ENCODE measurements around the gene PPIG. TPM values are rescaled to one million over a fixed set of nuclear protein-coding genes. Genes with fewer than 3 reads are reported as not detected.
"Not testable (repeated sequence)": the region's sequence is repeated elsewhere in the genome, so short reads cannot be mapped to it uniquely, and the experiment has no call there.

The PPIG gene
- total RNA-seq, 2 donors from 2014 or later: 59.5 to 72.7 TPM

DNA sequence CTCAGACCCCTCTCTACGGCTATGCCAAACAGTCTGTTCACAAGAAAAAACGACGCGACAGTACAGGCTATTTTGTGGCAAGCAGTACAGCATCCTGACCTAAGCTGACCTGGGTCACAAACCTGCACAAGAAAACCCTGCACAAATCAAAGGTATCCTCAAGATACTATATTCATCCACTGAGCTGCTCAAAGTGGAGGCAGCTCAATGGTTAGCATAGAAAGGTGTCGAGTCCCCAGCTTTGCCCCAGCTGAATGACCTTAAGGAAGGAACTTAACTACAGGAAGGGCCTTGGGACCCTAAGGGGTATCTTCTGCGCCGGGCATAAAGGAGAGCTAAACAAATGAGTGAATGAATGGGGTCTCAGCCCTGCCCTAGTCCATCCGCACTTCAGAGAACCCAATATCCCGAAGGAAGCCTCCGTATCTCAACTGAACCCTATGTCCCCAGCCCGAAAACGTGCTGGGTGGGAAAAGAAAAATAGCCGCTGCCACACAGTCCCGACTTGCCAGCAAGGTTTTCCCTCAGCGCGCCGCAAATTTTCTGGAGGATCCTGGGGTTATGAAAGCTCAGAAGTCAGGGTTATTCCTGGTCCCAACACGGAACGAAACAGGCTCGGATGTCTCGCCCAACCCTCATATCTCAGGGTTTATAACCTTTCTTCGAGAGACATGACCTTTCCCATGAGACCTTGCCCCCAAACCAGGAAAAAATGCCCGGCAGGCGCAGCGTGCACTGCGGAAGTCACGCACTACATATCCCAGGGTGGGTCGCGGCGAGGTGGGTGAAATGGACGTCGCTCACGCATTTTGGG lies 10.8 kb upstream of the PPIG start, which contains the start of gene FASTKD1:
Gene FASTKD1, minus strand, starts transcription at position 706 of the 814 bp plus-strand sequence. CDS start 1,836 bp downstream, outside the sequence.
- TF ChIP-seq, protein P1, sequence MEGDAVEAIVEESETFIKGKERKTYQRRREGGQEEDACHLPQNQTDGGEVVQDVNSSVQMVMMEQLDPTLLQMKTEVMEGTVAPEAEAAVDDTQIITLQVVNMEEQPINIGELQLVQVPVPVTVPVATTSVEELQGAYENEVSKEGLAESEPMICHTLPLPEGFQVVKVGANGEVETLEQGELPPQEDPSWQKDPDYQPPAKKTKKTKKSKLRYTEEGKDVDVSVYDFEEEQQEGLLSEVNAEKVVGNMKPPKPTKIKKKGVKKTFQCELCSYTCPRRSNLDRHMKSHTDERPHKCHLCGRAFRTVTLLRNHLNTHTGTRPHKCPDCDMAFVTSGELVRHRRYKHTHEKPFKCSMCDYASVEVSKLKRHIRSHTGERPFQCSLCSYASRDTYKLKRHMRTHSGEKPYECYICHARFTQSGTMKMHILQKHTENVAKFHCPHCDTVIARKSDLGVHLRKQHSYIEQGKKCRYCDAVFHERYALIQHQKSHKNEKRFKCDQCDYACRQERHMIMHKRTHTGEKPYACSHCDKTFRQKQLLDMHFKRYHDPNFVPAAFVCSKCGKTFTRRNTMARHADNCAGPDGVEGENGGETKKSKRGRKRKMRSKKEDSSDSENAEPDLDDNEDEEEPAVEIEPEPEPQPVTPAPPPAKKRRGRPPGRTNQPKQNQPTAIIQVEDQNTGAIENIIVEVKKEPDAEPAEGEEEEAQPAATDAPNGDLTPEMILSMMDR (conservative IDR thresholded peaks at IDR 0.05): no peak
- no peaks in the 10 kb centered on the region for H3K9me3 ChIP-seq (ENCODE audit: control insufficient read depth, low read length)
- peaks cover 6% of the 10 kb centered on the region for H3K4me1 ChIP-seq (ENCODE audit: control insufficient read depth, insufficient read depth, low read length)
- H3K4me3 Mint-ChIP-seq: peak within 1 kb of the TSS; percentile 97
- H3K27ac ChIP-seq (ENCODE audit: low read depth, low read length): no peak within 1 kb of the TSS
- peak within 1 kb of the TSS; percentile 95 for H3K4me3 ChIP-seq (ENCODE audit: low read length)
- H3K27me3 Mint-ChIP-seq (ENCODE audit: insufficient read depth): peaks cover 10% of the 10 kb centered on the region
- peak; percentile 97 for DNase-seq
- H3K27ac Mint-ChIP-seq: peak within 1 kb of the TSS; percentile 98
- H3K9me3 Mint-ChIP-seq: peaks cover 12% of the 10 kb centered on the region
- H3K4me1 Mint-ChIP-seq: peaks cover 6% of the 10 kb centered on the region
- H3K9ac ChIP-seq (ENCODE audit: extremely low read depth, low read length, poor library complexity, severe bottlenecking): peak within 1 kb of the TSS; percentile 55
- 0 to 1% methylated on average over 16 to 33 of the region's 33 CpGs for WGBS, 2 experiments (ENCODE audit: insufficient coverage in 1 of 2, insufficient read length in 1 of 2)
- H3K27me3 ChIP-seq (ENCODE audit: control insufficient read depth, insufficient read depth, low read length, poor library complexity, severe bottlenecking): no peaks in the 10 kb centered on the region
- H3K36me3 ChIP-seq (ENCODE audit: control insufficient read depth, insufficient read depth, low read length): peaks cover 9% of the 10 kb centered on the region
- H3K36me3 Mint-ChIP-seq (ENCODE audit: low read depth): peaks cover 15% of the 10 kb centered on the region

DNA sequence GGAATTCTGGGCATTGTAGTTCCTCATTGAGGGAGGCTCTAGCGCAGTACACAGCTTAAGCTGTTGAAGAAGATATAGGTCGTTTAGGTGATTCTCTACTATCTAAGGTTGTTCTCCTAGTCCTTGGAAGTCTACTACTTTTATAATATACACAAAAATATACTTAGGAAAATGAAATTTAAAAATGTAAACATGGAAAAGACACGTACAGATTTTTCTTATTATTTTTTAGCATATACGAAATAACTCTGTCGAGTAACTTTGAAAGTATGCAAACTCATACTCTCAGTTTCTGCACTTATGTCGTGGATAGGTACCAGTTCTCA lies 10.2 kb upstream of the PPIG start:
- Histone ChIP-seq H3K36me3 (ENCODE audit: control insufficient read depth, insufficient read depth, low read length) (peaks cover 9% of the 10 kb centered on the region), H3K4me1 (ENCODE audit: control insufficient read depth, insufficient read depth, low read length) (peaks cover 6% of the 10 kb centered on the region), H3K9me3 (ENCODE audit: control insufficient read depth, low read length) (no peaks in the 10 kb centered on the region), H3K4me3 (ENCODE audit: low read length) (peak overlapping the region; percentile 95), H3K9ac (ENCODE audit: extremely low read depth, low read length, poor library complexity, severe bottlenecking) (no peak overlapping the region), H3K27ac (ENCODE audit: low read depth, low read length) (no peak overlapping the region), H3K27me3 (ENCODE audit: control insufficient read depth, insufficient read depth, low read length, poor library complexity, severe bottlenecking) (peaks cover 4% of the 10 kb centered on the region)
- peaks cover 12% of the 10 kb centered on the region for H3K9me3 Mint-ChIP-seq
- peak overlapping the region; percentile 98 for H3K27ac Mint-ChIP-seq
- H3K36me3 Mint-ChIP-seq (ENCODE audit: low read depth): peaks cover 15% of the 10 kb centered on the region
- peaks cover 6% of the 10 kb centered on the region for H3K4me1 Mint-ChIP-seq
- WGBS, 2 experiments (ENCODE audit: insufficient coverage in 1 of 2, insufficient read length in 1 of 2): 66 to 70% methylated on average over 4 of the region's 6 CpGs
- H3K27me3 Mint-ChIP-seq (ENCODE audit: insufficient read depth): peaks cover 15% of the 10 kb centered on the region
- H3K4me3 Mint-ChIP-seq: peak overlapping the region; percentile 97
- TF ChIP-seq, protein P1 (conservative IDR thresholded peaks at IDR 0.05): no peak
- DNase-seq: no peak

DNA sequence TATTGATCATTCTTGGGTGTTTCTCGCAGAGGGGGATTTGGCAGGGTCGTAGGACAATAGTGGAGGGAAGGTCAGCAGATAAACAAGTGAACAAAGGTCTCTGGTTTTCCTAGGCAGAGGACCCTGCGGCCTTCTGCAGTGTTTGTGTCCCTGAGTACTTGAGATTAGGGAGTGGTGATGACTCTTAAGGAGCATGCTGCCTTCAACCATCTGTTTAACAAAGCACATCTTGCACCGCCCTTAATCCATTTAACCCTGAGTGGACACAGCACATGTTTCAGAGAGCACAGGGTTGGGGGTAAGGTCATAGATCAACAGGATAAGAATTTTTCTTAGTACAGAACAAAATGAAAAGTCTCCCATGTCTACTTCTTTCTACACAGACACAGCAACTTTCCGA lies 9.6 kb upstream of the PPIG start:
- Mint-ChIP-seq H3K27me3 (ENCODE audit: insufficient read depth) (peaks cover 21% of the 10 kb centered on the region), H3K9me3 (peaks cover 12% of the 10 kb centered on the region), H3K36me3 (ENCODE audit: low read depth) (peaks cover 12% of the 10 kb centered on the region)
- not testable (repeated sequence) for H3K9me3 ChIP-seq (ENCODE audit: control insufficient read depth, low read length); DNase-seq; H3K27me3 ChIP-seq (ENCODE audit: control insufficient read depth, insufficient read depth, low read length, poor library complexity, severe bottlenecking); H3K36me3 ChIP-seq (ENCODE audit: control insufficient read depth, insufficient read depth, low read length); H3K4me1 Mint-ChIP-seq; H3K27ac ChIP-seq (ENCODE audit: low read depth, low read length); H3K4me3 Mint-ChIP-seq; H3K27ac Mint-ChIP-seq; H3K4me3 ChIP-seq (ENCODE audit: low read length); H3K9ac ChIP-seq (ENCODE audit: extremely low read depth, low read length, poor library complexity, severe bottlenecking); H3K4me1 ChIP-seq (ENCODE audit: control insufficient read depth, insufficient read depth, low read length)
- WGBS, 2 experiments (ENCODE audit: insufficient coverage in 1 of 2, insufficient read length in 1 of 2): 96% methylated on average over 1 of the region's 5 CpGs; no CpG with 5 or more reads in 1 of the 2 experiments

DNA sequence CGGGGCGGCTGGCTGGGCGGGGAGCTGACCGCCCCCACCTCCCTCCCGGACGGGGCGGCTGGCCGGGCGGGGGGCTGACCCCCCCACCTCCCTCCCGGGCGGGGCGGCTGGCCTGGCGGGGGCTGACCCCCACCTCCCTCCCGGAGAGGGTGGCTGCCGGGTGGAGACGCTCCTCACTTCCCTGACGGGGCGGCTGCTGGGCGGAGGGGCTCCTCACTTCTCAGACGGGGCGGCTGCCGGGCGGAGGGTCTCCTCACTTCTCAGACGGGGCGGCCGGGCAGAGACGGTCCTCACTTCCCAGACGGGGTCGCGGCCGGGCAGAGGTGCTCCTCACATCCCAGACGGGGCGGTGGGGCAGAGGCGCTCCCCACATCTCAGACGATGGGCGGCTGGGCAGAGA lies 8.9 kb upstream of the PPIG start:
- not testable (repeated sequence) for H3K9me3 ChIP-seq (ENCODE audit: control insufficient read depth, low read length)
- WGBS, 2 experiments (ENCODE audit: insufficient coverage in 1 of 2, insufficient read length in 1 of 2): 96 to 100% methylated on average over 4 to 25 of the region's 36 CpGs

More for the DNA sequence above, 8.9 kb upstream of the PPIG start:
- H3K27ac ChIP-seq (ENCODE audit: low read depth, low read length); H3K27me3 ChIP-seq (ENCODE audit: control insufficient read depth, insufficient read depth, low read length, poor library complexity, severe bottlenecking); H3K27ac Mint-ChIP-seq; H3K36me3 Mint-ChIP-seq (ENCODE audit: low read depth); H3K4me1 Mint-ChIP-seq; H3K9ac ChIP-seq (ENCODE audit: extremely low read depth, low read length, poor library complexity, severe bottlenecking); H3K4me1 ChIP-seq (ENCODE audit: control insufficient read depth, insufficient read depth, low read length); DNase-seq; H3K36me3 ChIP-seq (ENCODE audit: control insufficient read depth, insufficient read depth, low read length); H3K4me3 Mint-ChIP-seq; H3K4me3 ChIP-seq (ENCODE audit: low read length): not testable (repeated sequence)
- Mint-ChIP-seq H3K9me3 (peaks cover 12% of the 10 kb centered on the region), H3K27me3 (ENCODE audit: insufficient read depth) (peaks cover 28% of the 10 kb centered on the region)

Measured in endodermal cell (in vitro differentiated cells).